WTC11 (cell line): ENCODE data around the gene PDE4B.

ENCODE experiments used
- CTCF ChIP-seq: fragments of 200-600 bp; IDR thresholded peaks from 2 replicates; pipeline ENCODE4 v1.8.0; 2022; ENCODE audit warnings: antibody characterized with exemption
- MAX ChIP-seq: sonication (generic); formaldehyde crosslinking; IDR thresholded peaks from 2 replicates; pipeline ENCODE4 v1.8.0; 2022; ENCODE audit warnings: mild to moderate bottlenecking, missing genetic modification reagents
- NR2C2 ChIP-seq: sonication (generic); formaldehyde crosslinking; IDR thresholded peaks from 2 replicates; pipeline ENCODE4 v1.8.0; 2022; ENCODE audit warnings: mild to moderate bottlenecking, missing genetic modification reagents
- PRDM15 ChIP-seq: sonication (generic); formaldehyde crosslinking; IDR thresholded peaks from 2 replicates; pipeline ENCODE4 v1.8.0; 2022; ENCODE audit warnings: missing genetic modification reagents
- SMAD4 ChIP-seq: sonication (generic); formaldehyde crosslinking; IDR thresholded peaks from 2 replicates; pipeline ENCODE4 v1.8.0; 2022; ENCODE audit warnings: mild to moderate bottlenecking, missing genetic modification reagents
- USF1 ChIP-seq: sonication (generic); formaldehyde crosslinking; IDR thresholded peaks from 2 replicates; pipeline ENCODE4 v1.8.0; 2022; ENCODE audit warnings: mild to moderate bottlenecking, missing genetic modification reagents
- ZBTB43 ChIP-seq: sonication (generic); formaldehyde crosslinking; IDR thresholded peaks from 2 replicates; pipeline ENCODE4 v1.8.1; 2023; ENCODE audit warnings: mild to moderate bottlenecking, missing genetic modification reagents

GRCh38 chr1:65938506-65938905 is 145.8 kb downstream of the PDE4B start:
- TF ChIP-seq NR2C2 (CRISPR knock-in tag): no peak
- TF ChIP-seq CTCF: no peak
- TF ChIP-seq USF1 (CRISPR knock-in tag): no peak
- TF ChIP-seq PRDM15 (CRISPR knock-in tag): no peak
- TF ChIP-seq ZBTB43 (CRISPR knock-in tag): no peak
- no peak for TF ChIP-seq SMAD4 (CRISPR knock-in tag)
- TF ChIP-seq MAX (CRISPR knock-in tag): no peak
